Bronchial epithelial cell (primary cell): ENCODE data around the gene KIAA0513. TPM values are rescaled to one million over a fixed set of nuclear protein-coding genes. Genes with fewer than 3 reads are reported as not detected.

Experiments
- DNase-seq: peaks from one replicate; pipeline ENCODE4 v3.0.0-alpha.2; 2010; ENCODE audit warnings: low read depth
- FAIRE-seq: peaks from 2 replicates; lab custom pipeline; 2011; peaks lifted over from hg19 to GRCh38; lab: Jason Lieb, UNC
- H3K27me3 ChIP-seq: 2 replicates; pipeline ENCODE4 v1.5.1; 2011; ENCODE audit warnings: low read length; ENCODE audit not compliant: control insufficient read depth, insufficient read depth
- H3K36me3 ChIP-seq: 2 replicates; pipeline ENCODE4 v1.5.1; 2011; ENCODE audit warnings: low read length; ENCODE audit not compliant: control insufficient read depth, insufficient read depth
- H3K4me3 ChIP-seq: 2 replicates; pipeline ENCODE4 v1.5.1; 2011; ENCODE audit warnings: mild to moderate bottlenecking, low read depth, low read length, control low read depth
- total RNA-seq: library from RNA; depleted of rRNA; stranded (reverse); fragments of >200 nt; gene quantifications from 2 replicates; pipeline ENCODE4 v1.2.1, GENCODE V29; 2014
- TF ChIP-seq, protein P1 (sequence below): IDR thresholded peaks from 2 replicates; pipeline ENCODE4 v1.5.1; 2011; ENCODE audit warnings: mild to moderate bottlenecking, moderate library complexity, low read length, control low read depth, inconsistent platforms; ENCODE audit not compliant: insufficient read depth, severe bottlenecking

Gene KIAA0513
- total RNA-seq, 1 donor from 2014 or later = 7.1 TPM

DNA sequence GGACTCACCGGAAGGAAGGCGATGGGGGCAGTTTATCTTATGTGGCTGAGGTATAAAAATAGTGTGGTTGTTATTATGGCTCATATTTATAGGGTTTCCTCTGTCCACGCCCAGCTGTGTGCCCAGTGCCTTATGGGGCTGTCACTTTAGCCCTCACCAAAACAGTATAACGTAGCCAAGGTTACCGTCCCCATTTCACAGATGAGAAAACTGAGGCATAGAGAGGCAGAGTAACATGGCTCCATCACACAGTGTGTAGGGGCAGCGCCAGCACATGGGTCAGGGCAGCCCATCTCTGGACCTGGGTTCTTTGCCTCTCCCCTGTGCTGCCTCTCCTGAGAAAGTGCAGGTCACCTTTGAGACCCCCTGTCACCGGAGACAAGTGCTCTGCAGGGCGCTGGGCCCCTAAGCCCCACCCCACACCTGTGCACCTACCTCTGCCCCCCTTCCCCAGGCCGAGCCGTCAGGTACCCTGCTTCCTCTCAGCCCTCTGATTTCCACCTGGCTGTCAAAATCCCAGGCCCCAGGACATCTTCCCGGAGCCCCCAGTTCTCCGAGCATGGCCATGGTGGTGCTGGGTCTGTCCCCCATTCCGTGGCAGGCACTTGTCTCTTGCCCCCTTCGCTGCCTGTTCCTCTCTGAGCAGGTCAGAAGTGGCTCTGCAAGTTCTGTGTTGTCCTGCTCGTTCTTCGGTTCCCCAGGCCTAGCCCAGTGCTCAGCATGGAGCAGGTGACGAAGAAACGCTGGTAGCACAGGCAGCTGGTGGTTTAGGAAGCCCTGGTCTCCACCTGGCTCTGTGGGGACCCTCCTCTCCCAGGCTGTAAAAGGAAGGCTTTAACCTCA lies 7.2 kb downstream of the KIAA0513 start:
- TF ChIP-seq, protein P1, sequence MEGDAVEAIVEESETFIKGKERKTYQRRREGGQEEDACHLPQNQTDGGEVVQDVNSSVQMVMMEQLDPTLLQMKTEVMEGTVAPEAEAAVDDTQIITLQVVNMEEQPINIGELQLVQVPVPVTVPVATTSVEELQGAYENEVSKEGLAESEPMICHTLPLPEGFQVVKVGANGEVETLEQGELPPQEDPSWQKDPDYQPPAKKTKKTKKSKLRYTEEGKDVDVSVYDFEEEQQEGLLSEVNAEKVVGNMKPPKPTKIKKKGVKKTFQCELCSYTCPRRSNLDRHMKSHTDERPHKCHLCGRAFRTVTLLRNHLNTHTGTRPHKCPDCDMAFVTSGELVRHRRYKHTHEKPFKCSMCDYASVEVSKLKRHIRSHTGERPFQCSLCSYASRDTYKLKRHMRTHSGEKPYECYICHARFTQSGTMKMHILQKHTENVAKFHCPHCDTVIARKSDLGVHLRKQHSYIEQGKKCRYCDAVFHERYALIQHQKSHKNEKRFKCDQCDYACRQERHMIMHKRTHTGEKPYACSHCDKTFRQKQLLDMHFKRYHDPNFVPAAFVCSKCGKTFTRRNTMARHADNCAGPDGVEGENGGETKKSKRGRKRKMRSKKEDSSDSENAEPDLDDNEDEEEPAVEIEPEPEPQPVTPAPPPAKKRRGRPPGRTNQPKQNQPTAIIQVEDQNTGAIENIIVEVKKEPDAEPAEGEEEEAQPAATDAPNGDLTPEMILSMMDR = no peak
- no peak for DNase-seq
- Histone ChIP-seq H3K36me3 (peaks cover 7% of the 10 kb centered on the region), H3K27me3 (no peaks in the 10 kb centered on the region), H3K4me3 (no peak overlapping the region)
- no peak for FAIRE-seq

DNA sequence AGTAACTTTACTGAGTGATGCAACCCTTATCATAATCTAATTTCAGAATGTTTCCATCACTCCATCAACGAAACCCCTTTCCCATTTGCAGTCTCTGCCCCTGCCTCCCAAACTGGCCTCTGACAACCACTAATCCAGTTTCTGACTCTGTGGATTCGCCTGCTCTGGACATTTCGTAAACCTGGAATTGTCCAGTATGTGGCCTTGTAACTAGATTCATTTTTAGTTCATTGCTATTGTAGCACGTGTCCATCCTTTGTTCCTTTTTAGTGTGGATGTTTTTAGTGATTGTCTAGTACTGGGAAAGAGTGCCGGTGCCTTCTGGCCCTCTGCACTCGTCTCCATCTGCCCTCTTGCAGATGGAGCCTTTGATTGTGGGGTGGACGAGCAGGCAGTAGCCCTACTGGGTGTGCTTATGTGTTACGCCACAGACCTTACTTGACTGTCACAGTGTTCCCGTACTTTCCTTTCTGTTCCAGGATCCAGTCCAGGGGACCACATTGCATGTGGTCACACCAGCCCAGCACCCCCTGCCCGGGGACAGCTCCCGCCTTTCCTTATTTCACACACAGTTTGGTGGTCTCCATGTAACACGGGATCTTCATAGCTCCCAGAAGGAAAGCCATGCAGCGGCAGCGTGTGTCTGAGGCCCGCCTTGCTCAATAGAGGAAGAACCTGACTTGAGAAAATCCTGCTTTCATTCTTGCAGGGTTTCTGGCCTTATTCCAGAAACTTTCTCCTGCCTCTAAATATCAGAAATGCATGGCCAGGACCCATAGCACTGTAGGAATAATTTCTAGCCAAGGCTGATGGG lies 8.8 kb downstream of the KIAA0513 start:
- Histone ChIP-seq H3K36me3 (peaks cover 6% of the 10 kb centered on the region), H3K4me3 (no peak overlapping the region), H3K27me3 (no peaks in the 10 kb centered on the region)
- DNase-seq (no peak), FAIRE-seq (no peak)
- TF ChIP-seq, protein P1 = no peak

DNA sequence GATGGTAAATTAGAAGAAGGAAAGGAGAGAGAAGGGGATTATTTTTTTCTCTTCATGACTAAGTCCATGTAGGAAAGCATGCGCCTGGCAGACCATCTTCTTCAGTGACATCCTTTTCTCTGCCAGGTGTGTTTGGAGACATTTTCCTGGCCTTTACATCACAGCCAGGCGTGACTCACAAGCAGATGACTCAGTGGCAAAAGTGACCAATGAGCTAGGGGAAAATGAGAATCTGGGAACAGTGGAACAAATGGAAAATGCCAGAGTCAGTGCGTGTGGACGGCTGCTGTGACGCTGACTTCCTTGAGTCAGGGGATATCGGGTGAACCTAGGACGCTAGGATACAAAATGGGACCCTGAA lies 9.4 kb downstream of the KIAA0513 start:
- TF ChIP-seq, protein P1 = no peak
- FAIRE-seq = peak; percentile 52
- H3K27me3 ChIP-seq = no peaks in the 10 kb centered on the region
- H3K36me3 ChIP-seq = peaks cover 4% of the 10 kb centered on the region
- H3K4me3 ChIP-seq = no peak overlapping the region
- DNase-seq = peak; percentile 97

DNA sequence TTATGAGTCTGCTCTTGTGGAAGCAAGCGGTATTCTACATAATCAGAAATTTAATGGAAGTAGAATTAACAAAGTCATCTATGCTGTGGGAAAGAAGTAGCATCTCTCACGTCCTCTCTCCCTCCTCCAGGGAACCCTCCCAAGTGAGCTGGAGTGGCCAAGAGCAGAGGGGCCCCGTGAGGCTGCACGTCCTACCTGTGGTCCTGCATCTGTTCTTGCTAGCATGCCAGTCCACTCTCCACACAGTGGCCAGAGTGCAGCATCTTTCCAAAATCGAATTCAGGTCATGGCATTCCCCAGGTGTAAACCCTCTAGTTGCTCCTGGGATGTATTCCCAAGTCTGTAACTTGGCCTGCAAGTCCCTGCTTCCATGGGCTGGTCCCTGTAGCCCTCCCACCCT lies 10.1 kb downstream of the KIAA0513 start:
- Histone ChIP-seq H3K36me3 (peaks cover 4% of the 10 kb centered on the region), H3K4me3 (no peak overlapping the region), H3K27me3 (no peaks in the 10 kb centered on the region)
- DNase-seq = no peak
- no peak for FAIRE-seq
- TF ChIP-seq, protein P1 = no peak

DNA sequence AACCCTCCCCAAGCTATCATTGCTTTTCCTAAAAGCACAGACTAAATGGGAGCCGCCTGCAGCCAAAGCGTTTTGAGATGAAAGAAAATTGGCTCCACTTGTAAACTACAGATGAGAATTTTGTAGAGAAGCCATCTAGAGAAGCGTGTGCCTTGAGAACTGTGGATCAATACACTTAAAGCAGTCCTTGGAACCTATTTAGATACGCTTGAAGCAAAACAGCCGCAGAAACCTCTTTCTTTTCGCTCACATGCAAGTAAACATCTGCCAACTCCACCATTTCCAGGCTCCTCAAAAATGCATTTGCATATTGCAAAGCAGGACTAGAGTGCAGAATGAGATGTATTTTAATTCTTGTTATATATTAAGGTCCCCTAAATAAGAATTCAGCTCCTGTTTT lies 13.1 kb downstream of the KIAA0513 start:
- TF ChIP-seq, protein P1 = no peak
- Histone ChIP-seq H3K36me3 (no peaks in the 10 kb centered on the region), H3K27me3 (no peaks in the 10 kb centered on the region), H3K4me3 (no peak overlapping the region)
- FAIRE-seq (no peak), DNase-seq (no peak)
